ENCODE data around the gene LYST. TPM values are rescaled to one million over a fixed set of nuclear protein-coding genes. Genes with fewer than 3 reads are reported as not detected.
"Not testable (repeated sequence)": the region's sequence is repeated elsewhere in the genome, so short reads cannot be mapped to it uniquely, and the experiment has no call there.

The LYST gene
- total and polyA plus RNA-seq, 2 of the 8 experiments (the other 6 are each of a cell fraction or from before 2014, with no cell fraction given): 0.29 to 0.58 TPM

GRCh38 chr1:235648407-235648907 is 218.2 kb downstream of the LYST start (continued):
- TF ChIP-seq GTF2F1 (IDR thresholded peaks at IDR 0.05; ENCODE audit: borderline replicate concordance, low read depth, low read length) (no peak), TAF1 (IDR thresholded peaks at IDR 0.05; ENCODE audit: low read depth, low read length) (0 out of 2 replicates have a peak, but pooled peaks have one; percentile 26)

- not testable (repeated sequence) for H2BK5ac ChIP-seq (ENCODE audit: low read depth, low read length); H3K4ac ChIP-seq (replicated peaks; ENCODE audit: insufficient read length, low read depth, low read length); H2AFZ ChIP-seq (ENCODE audit: low read length); H3K9me3 ChIP-seq (ENCODE audit: insufficient read depth in 2 of 2, low read depth in 1 of 2, low read length in 1 of 2); H3K9ac ChIP-seq (replicated peaks in 1 of 4; ENCODE audit: extremely low read depth in 1 of 4, low read depth in 3 of 4, low read length in 3 of 4); H4K91ac ChIP-seq (replicated peaks; ENCODE audit: insufficient read length, low read length); DNase-seq (ENCODE audit: low read depth in 1 of 2, low spot score in 2 of 2); H3K23ac ChIP-seq (ENCODE audit: insufficient read length); H3K79me1 ChIP-seq (ENCODE audit: low read depth, low read length); H3K27me3 ChIP-seq (replicated peaks in 1 of 4; ENCODE audit: control insufficient read depth in 3 of 4, extremely low read depth in 1 of 4, insufficient read depth in 3 of 4, low read length in 3 of 4); H2BK15ac ChIP-seq (ENCODE audit: low read length); H4K5ac ChIP-seq (ENCODE audit: insufficient read length, low read depth, low read length); H3K14ac ChIP-seq (ENCODE audit: insufficient read length); FAIRE-seq; H2BK120ac ChIP-seq (replicated peaks; ENCODE audit: low read depth, low read length); H3K56ac ChIP-seq (replicated peaks; ENCODE audit: insufficient read length, low read depth, low read length); H4K8ac ChIP-seq (ENCODE audit: extremely low read depth, insufficient read depth, low read length); H3K36me3 ChIP-seq (ENCODE audit: control insufficient read depth in 2 of 4, insufficient read depth in 4 of 4, low read length in 3 of 4); H3K18ac ChIP-seq (ENCODE audit: extremely low read depth, low read length); H3K27ac ChIP-seq (ENCODE audit: low read depth, low read length)
- H2BK20ac ChIP-seq (ENCODE audit: low read length): 0 out of 2 replicates have a peak overlapping the region, but pooled peaks have one; percentile 25
- ChIA-PET CTCF (ENCODE audit: partially characterized antibody) (interaction anchor here (0.6 to 2.4 kb wide), 6 partner anchors 14 to 896 kb away, joined by 3 to 12 read pairs (median 4); no protein-coding TSS in a partner anchor), POLR2A (ENCODE audit: partially characterized antibody) (interaction anchor here (0.8 to 2.6 kb wide), 5 partner anchors 9 to 143 kb away, joined by 3 to 7 read pairs (median 5); partner anchors contain the start of gene B3GALNT2)
- peaks cover 8 to 10% of the 10 kb centered on the region in 2 experiments for H4K20me1 ChIP-seq (replicated peaks in 1 of 2; ENCODE audit: control insufficient read depth in 1 of 2, insufficient read depth in 2 of 2, low read length in 2 of 2)
- peaks cover 0 to 51% of the 10 kb centered on the region in 2 experiments; a peak in 2 of 4 replicates for H3K79me2 ChIP-seq (ENCODE audit: control insufficient read depth in 1 of 2, insufficient read depth in 2 of 2, low read length in 2 of 2)
- peaks cover 21 to 45% (median 24%) of the 10 kb centered on the region in 4 experiments for H3K4me1 ChIP-seq (replicated peaks in 1 of 4; ENCODE audit: control insufficient read depth in 3 of 4, insufficient read depth in 4 of 4, low read length in 3 of 4)
- 86% methylated on average over 12 of the region's 12 CpGs; no CpG with 5 or more reads in 1 of the 2 experiments for WGBS, 2 experiments (ENCODE audit: extremely low coverage in 1 of 2, insufficient coverage in 1 of 2, insufficient read length in 1 of 2, insufficient replicate concordance in 2 of 2, low coverage in 1 of 2, low lambda C conversion rate in 2 of 2, missing lambda C conversion rate in 1 of 2)
- peak overlapping the region in 1 of 2 experiments; percentile 82; a peak in 1 of 4 replicates for H3K4me2 ChIP-seq (ENCODE audit: insufficient read depth in 1 of 2, low read depth in 2 of 2, low read length in 2 of 2)
- peak overlapping the region; percentile 87 for H2AK5ac ChIP-seq (ENCODE audit: low read depth, low read length)
- peaks cover 19% of the 10 kb centered on the region for H3K23me2 ChIP-seq (ENCODE audit: low read depth, low read length)
- H3K4me3 ChIP-seq (ENCODE audit: extremely low read depth in 1 of 4, insufficient read depth in 2 of 4, low read depth in 3 of 4, low read length in 4 of 4): 0 out of 8 replicates have a peak overlapping the region, but pooled peaks of 1 of the 4 experiments have one; percentile 87
- H2BK12ac ChIP-seq (ENCODE audit: low read depth, low read length): peak overlapping the region; percentile 52; the same call in 1 of the 2 replicates
Observed at GRCh38 chr1:235647537-235647936, 219.2 kb downstream of the LYST start.

Measured in H1 (cell line).